HG02798 (cell line): Measurements from ENCODE around the gene MGLL.

Experiments
- ATAC-seq: cut with Tn5 transposase; IDR thresholded peaks from one replicate; pipeline ENCODE4 v1.9.1; 2021; ENCODE audit warnings: mild to moderate bottlenecking; ENCODE audit not compliant: unreplicated experiment, poor library complexity

The MGLL gene

GRCh38 chr3:127646501-127647046 lies 175.7 kb downstream of the MGLL start:
- no peak for ATAC-seq

DNA sequence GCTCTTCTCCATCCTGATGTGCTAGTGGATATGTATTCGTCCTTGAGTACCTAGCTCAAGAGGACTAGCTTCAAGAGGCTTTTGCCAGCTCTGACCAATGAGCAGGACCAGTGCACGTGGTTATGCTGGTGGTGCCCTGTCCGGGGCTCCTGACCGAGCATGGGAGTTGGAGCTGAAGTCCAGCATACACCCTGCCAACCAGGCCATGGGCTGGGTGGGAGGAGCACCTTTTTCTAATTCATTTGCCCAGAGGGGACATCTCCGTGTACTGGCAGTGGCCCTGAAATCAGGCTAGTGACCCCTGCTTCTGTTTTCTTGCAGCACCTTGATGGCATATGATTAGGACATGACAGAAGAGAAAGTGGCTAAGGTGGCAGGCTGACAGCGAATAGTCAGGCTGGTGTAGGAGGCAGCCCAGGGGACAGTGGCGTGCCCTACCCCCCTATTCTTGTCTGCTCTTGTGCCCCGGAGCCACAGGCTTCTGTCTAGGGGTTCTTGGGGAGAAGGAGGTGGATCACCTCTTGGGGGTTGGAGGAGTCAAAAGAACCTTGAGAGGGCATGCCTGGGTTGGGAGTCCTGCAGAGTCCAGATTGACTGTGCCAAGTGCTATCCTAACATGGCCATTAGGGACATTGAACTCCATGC lies 176.8 kb downstream of the MGLL start:
- no peak for ATAC-seq

GRCh38 chr3:127644641-127645370 lies 177.5 kb downstream of the MGLL start:
- ATAC-seq, result no peak

DNA sequence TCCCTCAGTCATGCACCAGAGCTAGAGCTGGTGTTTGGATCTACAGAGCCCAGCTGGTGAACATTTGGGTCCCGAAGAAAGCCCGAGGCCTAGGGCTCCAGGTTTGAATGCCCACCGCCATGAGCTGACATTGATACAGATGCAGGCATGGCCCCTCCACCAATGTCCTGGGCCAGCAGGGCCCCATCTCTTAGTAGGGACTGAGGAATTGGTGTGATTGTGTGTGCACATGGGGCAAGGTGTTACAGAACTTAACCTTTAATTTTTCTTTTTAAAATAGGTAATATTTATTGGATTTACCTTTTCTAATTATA lies 182.3 kb downstream of the MGLL start:
- ATAC-seq, result no peak

- no peak for ATAC-seq
Observed at GRCh38 chr3:127639173-127640041, 182.9 kb downstream of the MGLL start.
